OCI-LY3 (cell line): ENCODE data around the gene CDH18.

Experiments used
- H2AFZ ChIP-seq: fragments of 200-600, 300-600 bp; shearing (Covaris generic); 2 replicates; pipeline ENCODE4 v1.6.0; 2014; ENCODE audit warnings: antibody characterized with exemption, low read depth, low read length
- H3K27ac ChIP-seq: fragments of 200-600, 300-600 bp; sonication (generic); 2 replicates; pipeline ENCODE4 v1.5.1; 2014; ENCODE audit warnings: mild to moderate bottlenecking, low read length, moderate library complexity, mixed read lengths
- H3K27me3 ChIP-seq: fragments of 200-600, 300-600 bp; sonication (generic); 2 replicates; pipeline ENCODE4 v1.6.1; 2014; ENCODE audit warnings: low read depth, low read length, mixed read lengths
- H3K36me3 ChIP-seq: fragments of 200-600, 300-600 bp; sonication (generic); replicated peaks from 2 replicates; pipeline ENCODE3; 2014; ENCODE audit warnings: low read depth, low read length, mixed read lengths
- H3K4me1 ChIP-seq: fragments of 300-600, 200-600 bp; sonication (generic); 2 replicates; pipeline ENCODE4 v1.6.1; 2014; ENCODE audit warnings: low read length, mixed read lengths
- H3K4me2 ChIP-seq: fragments of 200-600, 300-600 bp; sonication (generic); 2 replicates; pipeline ENCODE4 v1.6.1; 2014; ENCODE audit warnings: low read length, mixed read lengths
- H3K4me3 ChIP-seq: fragments of 300-600, 200-600 bp; sonication (generic); 2 replicates; pipeline ENCODE4 v1.5.1; 2014; ENCODE audit warnings: antibody characterized with exemption, mild to moderate bottlenecking, low read length, moderate library complexity
- H3K79me2 ChIP-seq: fragments of 300-600, 200-600 bp; shearing (Covaris generic); 2 replicates; pipeline ENCODE4 v1.6.1; 2014; ENCODE audit warnings: mild to moderate bottlenecking, low read length, mixed read lengths
- H3K9ac ChIP-seq: fragments of 300-600, 200-600 bp; shearing (Covaris generic); 2 replicates; pipeline ENCODE4 v1.6.0; 2014; ENCODE audit warnings: mild to moderate bottlenecking, low read length, moderate library complexity
- H3K9me3 ChIP-seq: fragments of 200-600, 300-600 bp; shearing (Covaris generic); 2 replicates; pipeline ENCODE4 v1.6.1; 2014; ENCODE audit warnings: low read length, mixed read lengths; ENCODE audit not compliant: insufficient read depth
- H4K20me1 ChIP-seq: fragments of 200-600, 300-600 bp; sonication (generic); 2 replicates; pipeline ENCODE4 v1.6.1; 2016; ENCODE audit warnings: low read length, mixed read lengths; ENCODE audit not compliant: insufficient read depth
- EZH2phosphoT487 ChIP-seq: fragments of 200-600 bp; shearing (Covaris generic); IDR thresholded peaks from 2 replicates; pipeline ENCODE4 v1.6.1; 2018; ENCODE audit warnings: antibody characterized with exemption, mixed run types, low read depth
- TF ChIP-seq, protein P1 (sequence below): fragments of 200-600, 300-600 bp; sonication (generic); IDR thresholded peaks from 2 replicates; pipeline ENCODE4 v1.5.1; 2014; ENCODE audit warnings: antibody characterized with exemption, low read length, low read depth

The CDH18 gene

DNA sequence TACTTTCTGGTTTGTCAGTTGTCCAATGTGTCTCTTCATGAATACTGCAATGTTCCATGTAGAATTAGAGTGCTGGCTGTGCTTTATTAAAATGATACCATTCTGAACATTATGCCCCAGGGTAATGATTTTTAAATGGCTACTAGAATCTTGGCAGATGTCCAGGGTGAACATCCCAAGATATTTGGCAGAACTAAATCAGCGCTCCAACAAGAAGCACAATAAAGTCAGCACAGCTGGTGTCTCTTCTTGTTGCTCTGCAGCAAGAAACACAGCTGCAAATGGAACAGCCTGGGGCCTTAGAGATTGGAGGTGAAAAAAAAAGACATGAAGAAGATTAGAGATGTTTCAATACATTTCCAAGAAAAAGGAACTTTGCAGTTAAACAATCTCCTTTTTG, 248.3 kb downstream of the CDH18 start:
- Histone ChIP-seq H3K9ac (no peak overlapping the region), H2AFZ (no peak overlapping the region), H3K4me2 (no peak overlapping the region), H3K36me3 (no peaks in the 10 kb centered on the region), H4K20me1 (no peaks in the 10 kb centered on the region), H3K4me3 (no peak overlapping the region), H3K9me3 (no peaks in the 10 kb centered on the region), H3K27me3 (no peaks in the 10 kb centered on the region), H3K27ac (no peak overlapping the region), H3K4me1 (peaks cover 3% of the 10 kb centered on the region; the same call in 1 of the 2 replicates), H3K79me2 (no peaks in the 10 kb centered on the region)
- TF ChIP-seq EZH2phosphoT487, result no peak
- TF ChIP-seq, protein P1, sequence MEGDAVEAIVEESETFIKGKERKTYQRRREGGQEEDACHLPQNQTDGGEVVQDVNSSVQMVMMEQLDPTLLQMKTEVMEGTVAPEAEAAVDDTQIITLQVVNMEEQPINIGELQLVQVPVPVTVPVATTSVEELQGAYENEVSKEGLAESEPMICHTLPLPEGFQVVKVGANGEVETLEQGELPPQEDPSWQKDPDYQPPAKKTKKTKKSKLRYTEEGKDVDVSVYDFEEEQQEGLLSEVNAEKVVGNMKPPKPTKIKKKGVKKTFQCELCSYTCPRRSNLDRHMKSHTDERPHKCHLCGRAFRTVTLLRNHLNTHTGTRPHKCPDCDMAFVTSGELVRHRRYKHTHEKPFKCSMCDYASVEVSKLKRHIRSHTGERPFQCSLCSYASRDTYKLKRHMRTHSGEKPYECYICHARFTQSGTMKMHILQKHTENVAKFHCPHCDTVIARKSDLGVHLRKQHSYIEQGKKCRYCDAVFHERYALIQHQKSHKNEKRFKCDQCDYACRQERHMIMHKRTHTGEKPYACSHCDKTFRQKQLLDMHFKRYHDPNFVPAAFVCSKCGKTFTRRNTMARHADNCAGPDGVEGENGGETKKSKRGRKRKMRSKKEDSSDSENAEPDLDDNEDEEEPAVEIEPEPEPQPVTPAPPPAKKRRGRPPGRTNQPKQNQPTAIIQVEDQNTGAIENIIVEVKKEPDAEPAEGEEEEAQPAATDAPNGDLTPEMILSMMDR, result no peak

DNA sequence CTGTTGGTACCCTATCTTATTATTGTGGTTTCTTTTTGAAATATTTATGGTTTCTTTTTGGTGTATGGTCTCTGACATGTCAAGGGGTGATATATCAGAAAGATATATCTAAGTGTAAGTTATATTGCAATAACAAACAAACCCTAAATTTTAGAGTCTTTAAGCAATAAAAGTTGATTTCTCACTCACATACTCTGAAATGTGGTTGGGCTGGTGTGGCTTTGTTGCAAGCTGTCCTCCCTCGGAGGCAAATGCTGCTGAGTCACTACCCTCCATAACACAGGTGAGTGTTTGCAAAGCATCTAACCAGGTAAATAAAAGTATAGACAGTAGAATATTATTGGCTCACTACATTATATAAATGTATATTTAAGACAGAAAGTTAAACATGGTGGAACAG, 253.2 kb downstream of the CDH18 start:
- Histone ChIP-seq H4K20me1 (no peaks in the 10 kb centered on the region), H3K27me3 (no peaks in the 10 kb centered on the region), H3K4me1 (peaks cover 3% of the 10 kb centered on the region; the same call in 1 of the 2 replicates), H3K9me3 (no peaks in the 10 kb centered on the region), H3K9ac (no peak overlapping the region), H2AFZ (no peak overlapping the region), H3K4me3 (no peak overlapping the region), H3K4me2 (no peak overlapping the region), H3K79me2 (no peaks in the 10 kb centered on the region), H3K36me3 (no peaks in the 10 kb centered on the region), H3K27ac (no peak overlapping the region)
- no peak for TF ChIP-seq EZH2phosphoT487
- TF ChIP-seq, protein P1, result no peak

DNA sequence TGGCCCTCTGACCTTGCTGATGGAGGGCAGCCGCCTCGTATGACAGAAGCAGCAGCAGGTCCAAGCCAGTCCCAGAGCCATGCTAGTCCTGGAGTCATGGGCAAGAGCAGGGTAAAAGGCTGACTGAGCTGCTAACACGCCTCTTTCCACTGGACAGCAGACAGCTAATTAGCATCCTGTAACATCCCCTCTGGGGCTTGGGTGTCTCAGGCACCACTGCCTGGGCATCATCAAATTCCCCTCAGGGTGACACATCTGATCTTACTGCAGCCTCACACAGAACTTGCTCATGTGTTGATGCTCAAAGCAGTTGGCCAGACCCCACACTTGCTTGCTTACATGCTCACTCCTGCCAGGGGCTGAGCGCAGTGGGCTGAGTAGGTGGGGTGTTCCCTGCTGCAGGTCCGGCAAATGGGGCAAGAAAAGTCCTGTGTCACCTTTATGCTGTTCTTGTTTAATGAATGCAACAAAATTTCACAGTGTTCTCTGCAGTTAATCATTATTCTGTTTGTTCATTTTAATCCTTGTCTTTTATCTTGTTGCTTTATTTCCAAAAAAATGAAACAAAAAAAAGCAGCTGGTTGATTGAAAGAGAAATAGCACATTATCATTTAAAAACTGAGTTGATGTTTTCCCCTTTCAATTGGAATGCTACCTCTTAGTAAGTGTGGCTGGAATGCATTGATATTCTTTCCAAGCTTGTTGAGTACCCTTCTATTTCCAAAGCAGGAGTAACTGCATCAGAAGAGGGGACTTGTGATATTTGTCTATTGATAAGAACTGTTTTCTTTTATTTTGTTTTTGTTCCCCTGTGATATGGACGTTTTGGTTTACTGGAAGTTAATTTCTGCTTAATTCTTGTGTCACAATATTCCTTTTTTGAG, 254.1 kb downstream of the CDH18 start:
- Histone ChIP-seq H3K4me2 (no peak overlapping the region), H3K4me3 (no peak overlapping the region), H3K27me3 (no peaks in the 10 kb centered on the region), H3K9me3 (no peaks in the 10 kb centered on the region), H4K20me1 (no peaks in the 10 kb centered on the region), H2AFZ (no peak overlapping the region), H3K27ac (no peak overlapping the region), H3K79me2 (no peaks in the 10 kb centered on the region), H3K4me1 (peaks cover 3% of the 10 kb centered on the region; the same call in 1 of the 2 replicates), H3K9ac (no peak overlapping the region), H3K36me3 (no peaks in the 10 kb centered on the region)
- TF ChIP-seq, protein P1, result no peak
- TF ChIP-seq EZH2phosphoT487, result no peak

DNA sequence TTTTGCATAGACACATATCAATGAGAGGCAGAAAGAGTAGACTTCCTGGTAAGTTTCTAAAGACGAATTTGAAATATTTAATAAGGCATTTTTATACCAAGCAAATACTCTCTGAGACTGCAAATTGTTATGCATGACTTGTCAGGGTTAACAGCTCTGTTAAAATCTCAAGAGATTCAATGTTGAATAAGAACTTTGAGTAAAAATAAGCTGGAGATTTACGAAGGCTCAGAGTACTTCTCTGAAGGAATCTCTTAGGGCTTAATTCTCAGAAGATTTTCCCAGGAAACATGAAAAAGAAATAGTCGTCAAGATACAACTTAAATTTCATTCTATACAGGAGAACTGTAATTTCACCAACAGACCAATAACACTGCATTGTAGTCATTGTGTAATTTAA, 259.4 kb downstream of the CDH18 start:
- Histone ChIP-seq H3K27me3 (no peaks in the 10 kb centered on the region), H3K4me1 (no peaks in the 10 kb centered on the region), H4K20me1 (no peaks in the 10 kb centered on the region), H3K36me3 (no peaks in the 10 kb centered on the region), H3K9me3 (no peaks in the 10 kb centered on the region), H3K79me2 (no peaks in the 10 kb centered on the region), H3K4me3 (no peak overlapping the region), H3K4me2 (no peak overlapping the region), H3K27ac (no peak overlapping the region), H2AFZ (no peak overlapping the region), H3K9ac (no peak overlapping the region)
- TF ChIP-seq EZH2phosphoT487, result no peak
- TF ChIP-seq, protein P1, result no peak
